Measurements from ENCODE around the gene CCDC82.

Gene CCDC82

DNA sequence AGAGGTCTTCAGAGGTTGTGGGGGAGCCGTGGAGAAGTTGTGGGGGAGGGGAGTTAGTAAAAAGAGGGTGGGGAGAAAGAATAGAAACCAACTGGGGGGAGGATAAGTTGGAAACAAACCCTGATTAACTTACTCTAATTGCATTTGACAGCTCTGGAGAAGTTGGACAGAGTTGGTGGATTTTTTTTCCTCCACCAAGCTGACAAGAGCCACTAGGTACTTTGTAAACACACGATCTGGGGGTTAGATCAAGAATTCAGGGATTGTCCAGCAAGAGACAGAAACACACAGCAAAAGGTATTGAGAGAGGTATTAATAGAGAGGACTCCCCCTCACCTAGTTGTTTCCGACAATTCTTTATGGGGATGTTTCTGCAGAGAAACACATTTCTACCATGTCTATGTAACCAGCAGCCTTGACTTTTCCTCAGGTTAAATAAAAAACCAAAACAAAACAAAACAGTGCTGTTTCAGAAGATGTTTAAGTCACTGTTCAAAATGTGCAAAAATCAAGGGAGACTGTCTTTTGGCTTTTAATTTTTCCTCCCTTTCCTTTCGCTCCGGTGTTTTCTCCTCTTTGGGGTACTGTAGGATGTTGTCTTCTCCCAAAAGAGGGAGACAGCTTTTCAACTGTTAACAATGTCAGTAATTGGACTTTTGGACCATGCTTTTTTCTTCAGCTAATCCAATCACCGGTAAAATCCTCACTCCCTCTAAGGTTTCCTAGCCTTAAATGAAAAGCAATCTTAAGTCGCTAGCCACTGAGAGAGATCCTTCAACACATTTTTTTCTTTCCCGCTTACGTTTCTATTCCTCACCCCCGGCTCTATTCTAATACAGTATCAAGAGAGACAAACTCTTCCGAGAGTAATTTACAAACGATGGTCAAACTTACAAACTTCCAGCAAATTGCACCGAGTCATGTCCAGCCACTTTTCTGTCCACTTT lies 47.4 kb downstream of the CCDC82 start:
- Mint-ChIP-seq H3K27ac (peak overlapping the region; percentile 96), H3K36me3 (peaks cover 1 to 3% of the 10 kb centered on the region in 2 donors), H3K27me3 (no peaks in the 10 kb centered on the region), H3K9me3 (no peaks in the 10 kb centered on the region), H3K4me1 (peaks cover 44 to 54% of the 10 kb centered on the region in 2 donors), H3K4me3 (peak overlapping the region; percentile 98 to 99)
- no peak for DNase-seq
- no peak for ATAC-seq (replicated peaks)

DNA sequence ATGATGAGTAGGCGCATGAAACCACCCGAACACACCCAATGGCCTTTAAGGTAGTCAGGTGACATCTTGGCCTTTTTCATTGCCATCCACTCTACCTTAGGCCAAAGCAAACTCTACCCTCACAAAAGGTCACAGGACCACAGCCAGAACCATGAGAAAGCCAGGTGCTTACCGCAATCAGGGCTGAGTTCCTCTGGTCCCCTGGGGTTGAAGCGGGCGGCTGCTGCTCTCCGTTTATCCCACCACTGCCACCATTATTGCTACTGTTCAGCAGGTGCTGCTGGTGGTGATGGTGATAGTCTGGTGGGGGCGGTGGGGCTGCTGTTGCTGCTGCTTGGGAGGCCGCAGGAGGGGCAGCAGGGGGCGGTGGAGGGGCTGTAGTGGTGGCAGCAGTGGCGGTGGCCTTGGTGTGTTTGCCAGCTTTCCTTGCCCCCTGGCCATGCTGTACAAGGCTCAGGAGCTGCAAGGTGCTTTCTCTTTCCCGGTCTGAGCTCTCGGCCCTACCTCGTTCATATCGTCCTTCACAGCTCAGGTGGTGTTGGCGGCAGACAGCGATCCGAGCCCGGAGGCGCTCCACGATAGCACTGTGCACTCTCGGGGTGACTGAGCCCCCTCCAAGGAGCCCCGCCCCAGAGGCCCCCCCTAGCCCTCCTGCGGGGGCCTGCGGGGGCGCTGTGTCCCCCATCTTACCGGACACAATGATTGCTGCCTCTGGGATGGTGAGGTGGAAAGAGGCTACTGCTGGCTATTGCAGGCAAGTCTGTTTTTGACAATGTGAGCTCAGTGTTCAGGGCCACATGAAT lies 48.3 kb downstream of the CCDC82 start:
- ATAC-seq (replicated peaks) = peak; percentile 36 to 63
- no peaks in the 10 kb centered on the region for H3K9me3 Mint-ChIP-seq
- peak; percentile 64 for DNase-seq
- H3K4me1 Mint-ChIP-seq = peaks cover 46 to 58% of the 10 kb centered on the region in 2 donors
- peak overlapping the region; percentile 96 for H3K27ac Mint-ChIP-seq
- peak overlapping the region; percentile 98 to 99 for H3K4me3 Mint-ChIP-seq
- H3K27me3 Mint-ChIP-seq = no peaks in the 10 kb centered on the region
- H3K36me3 Mint-ChIP-seq = peaks cover 1 to 3% of the 10 kb centered on the region in 2 donors

DNA sequence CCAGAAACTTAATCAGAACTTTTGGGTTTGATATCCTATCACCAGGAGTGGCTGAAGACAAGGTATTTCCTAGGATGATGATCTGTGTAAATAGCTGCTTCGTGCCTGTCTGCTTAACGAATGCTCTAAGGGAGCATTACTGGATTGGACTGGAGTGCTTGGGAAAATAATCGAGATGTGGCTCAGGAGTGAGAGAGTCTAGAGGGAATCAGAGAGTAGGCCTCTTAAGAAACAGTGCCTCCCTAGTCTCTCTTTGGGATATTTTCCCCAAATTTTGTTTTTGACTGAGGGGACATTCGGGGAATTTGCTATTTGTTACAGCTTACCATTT lies 49.2 kb downstream of the CCDC82 start:
- peaks cover 1 to 6% of the 10 kb centered on the region in 2 donors for H3K36me3 Mint-ChIP-seq
- no peak for DNase-seq
- H3K4me3 Mint-ChIP-seq = peak overlapping the region; percentile 98 to 99
- peaks cover 51 to 67% of the 10 kb centered on the region in 2 donors for H3K4me1 Mint-ChIP-seq
- ATAC-seq (replicated peaks) = no peak
- peak overlapping the region; percentile 96 for H3K27ac Mint-ChIP-seq
- H3K9me3 Mint-ChIP-seq = no peaks in the 10 kb centered on the region
- no peaks in the 10 kb centered on the region for H3K27me3 Mint-ChIP-seq

DNA sequence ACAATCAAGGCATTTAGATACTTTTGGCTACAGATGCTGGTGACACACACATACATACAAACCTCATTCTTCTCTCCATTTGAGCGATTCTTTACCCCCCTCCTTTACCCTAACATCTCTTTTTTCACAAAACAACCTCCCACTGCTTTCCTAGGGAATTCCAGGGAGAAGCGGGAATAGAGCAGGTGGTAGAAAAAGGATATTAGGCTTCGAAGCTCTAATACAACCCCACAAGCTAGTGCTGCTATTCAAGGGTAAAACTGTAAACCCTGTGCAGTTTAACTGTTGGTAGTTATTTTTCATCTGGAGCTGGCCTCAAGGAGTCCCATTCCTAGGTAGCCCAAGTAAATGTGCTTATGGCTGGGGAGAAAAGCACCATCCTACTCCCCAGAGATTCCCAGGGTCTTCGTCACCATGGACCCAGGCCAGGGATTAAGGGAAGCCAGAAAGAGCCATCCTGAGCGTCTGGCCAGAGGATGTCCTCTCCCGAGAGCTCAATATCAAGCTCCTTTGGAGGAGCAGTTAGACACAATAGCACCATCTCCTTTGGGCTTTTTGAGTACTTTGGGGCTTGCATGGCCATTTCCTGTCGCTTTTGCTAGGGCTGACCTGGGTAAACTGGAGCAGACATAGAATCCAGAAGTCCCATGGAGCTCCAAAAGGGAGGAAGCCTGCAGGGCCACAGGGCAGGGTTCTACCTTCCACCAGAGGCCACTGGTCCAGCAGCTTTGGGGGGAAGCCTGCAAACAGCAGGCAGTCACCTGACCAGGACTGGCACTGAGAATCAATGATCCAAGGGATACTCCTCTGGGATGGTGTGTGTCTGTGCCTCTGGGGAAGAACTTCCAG lies 49.8 kb downstream of the CCDC82 start:
- Mint-ChIP-seq H3K4me1 (peaks cover 53 to 73% of the 10 kb centered on the region in 2 donors), H3K36me3 (peaks cover 1 to 8% of the 10 kb centered on the region in 2 donors), H3K27ac (peak overlapping the region; percentile 96), H3K4me3 (peak overlapping the region; percentile 98 to 99), H3K9me3 (no peaks in the 10 kb centered on the region), H3K27me3 (no peaks in the 10 kb centered on the region)
- DNase-seq (no peak), ATAC-seq (replicated peaks) (no peak)

DNA sequence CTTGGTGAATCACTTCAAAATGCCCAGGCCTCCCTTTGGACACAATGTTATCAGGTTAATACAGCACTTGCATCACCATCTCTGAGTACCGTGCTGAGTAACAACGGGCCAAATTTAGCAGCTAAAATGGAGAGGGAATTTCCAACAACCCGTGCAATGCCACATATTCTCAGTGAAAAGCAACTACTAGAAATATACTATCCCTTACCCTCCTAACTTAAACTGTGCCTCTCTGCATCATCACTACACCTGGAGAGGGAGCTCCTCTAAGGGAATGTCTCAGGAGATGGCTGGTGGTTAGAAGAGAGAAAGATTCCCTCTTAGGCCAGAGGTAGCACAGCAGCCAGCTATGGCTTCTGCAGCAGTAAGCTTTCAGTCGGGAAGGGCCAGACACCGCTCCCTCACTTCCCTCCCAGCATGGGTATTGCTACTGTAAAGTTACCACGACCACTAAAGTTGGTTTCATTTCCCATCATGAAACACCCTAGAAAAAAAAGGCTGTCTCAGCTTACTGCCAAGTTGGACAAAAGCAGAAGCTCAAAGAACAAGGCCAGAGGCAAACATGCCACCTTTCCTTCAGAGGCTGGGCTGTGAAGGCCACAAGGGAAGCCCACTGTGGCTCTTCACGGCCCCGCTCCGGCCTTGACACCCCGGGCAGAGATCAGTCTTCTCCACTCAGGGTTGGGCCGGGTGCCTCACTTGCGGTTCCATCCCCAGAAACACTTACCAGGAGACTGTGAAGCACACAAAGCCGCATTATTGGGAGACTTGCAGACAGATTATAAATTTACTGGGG lies 50.6 kb downstream of the CCDC82 start:
- Mint-ChIP-seq H3K4me1 (peaks cover 57 to 79% of the 10 kb centered on the region in 2 donors), H3K27me3 (no peaks in the 10 kb centered on the region), H3K4me3 (peak overlapping the region; percentile 84 to 98), H3K27ac (peak overlapping the region; percentile 96), H3K36me3 (peaks cover 1 to 8% of the 10 kb centered on the region in 2 donors), H3K9me3 (no peaks in the 10 kb centered on the region)
- DNase-seq (peak; percentile 62), ATAC-seq (replicated peaks) (peak; percentile 44 to 54)

DNA sequence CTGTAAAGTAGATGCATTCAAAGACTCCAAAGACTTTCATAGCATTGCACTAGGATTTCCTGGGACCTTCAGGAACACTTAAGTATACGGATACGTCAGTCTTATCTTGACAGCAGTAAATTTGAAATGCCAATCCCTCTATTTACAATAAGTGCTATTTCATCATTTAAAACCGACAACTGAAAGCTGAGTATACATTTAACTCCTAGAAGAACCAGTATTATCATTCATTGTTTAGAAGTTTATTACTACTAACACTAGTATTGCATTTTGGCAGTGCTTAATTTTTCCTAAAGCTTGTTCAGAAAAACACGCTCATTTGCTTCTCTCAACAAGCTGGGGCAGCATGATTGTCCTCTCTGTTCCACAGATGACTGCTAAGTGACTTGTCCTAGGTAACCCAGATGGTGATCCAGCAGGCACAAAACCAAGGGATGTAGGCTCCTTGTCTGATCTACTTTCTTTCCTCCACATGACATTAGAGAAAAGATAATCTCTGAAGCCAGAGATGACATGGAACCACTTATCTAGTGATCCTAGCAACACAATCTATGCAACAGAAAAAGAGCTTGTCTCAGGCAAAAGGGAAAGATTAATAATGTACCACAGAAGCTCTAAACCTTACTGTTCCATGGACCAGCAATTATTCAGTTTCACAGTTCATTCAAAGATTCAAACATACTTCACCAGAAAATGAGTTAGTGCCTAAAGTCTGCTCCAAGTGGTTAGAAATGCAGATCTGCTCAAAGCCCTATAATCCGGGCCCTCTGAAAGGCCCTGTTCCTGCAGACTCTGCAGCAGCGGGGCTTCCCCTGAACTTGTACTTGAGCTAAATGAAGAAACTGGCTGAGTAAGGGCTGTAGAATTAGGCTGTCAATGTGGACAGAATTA lies 51.9 kb downstream of the CCDC82 start:
- peak overlapping the region; percentile 70 for H3K27ac Mint-ChIP-seq
- H3K27me3 Mint-ChIP-seq = no peaks in the 10 kb centered on the region
- H3K4me1 Mint-ChIP-seq = peaks cover 56 to 78% of the 10 kb centered on the region in 2 donors
- H3K36me3 Mint-ChIP-seq = peaks cover 1 to 8% of the 10 kb centered on the region in 2 donors
- H3K4me3 Mint-ChIP-seq = peak overlapping the region; percentile 84 to 98
- ATAC-seq (replicated peaks) = peak; percentile 55 to 56
- DNase-seq = peak; percentile 46
- H3K9me3 Mint-ChIP-seq = no peaks in the 10 kb centered on the region

DNA sequence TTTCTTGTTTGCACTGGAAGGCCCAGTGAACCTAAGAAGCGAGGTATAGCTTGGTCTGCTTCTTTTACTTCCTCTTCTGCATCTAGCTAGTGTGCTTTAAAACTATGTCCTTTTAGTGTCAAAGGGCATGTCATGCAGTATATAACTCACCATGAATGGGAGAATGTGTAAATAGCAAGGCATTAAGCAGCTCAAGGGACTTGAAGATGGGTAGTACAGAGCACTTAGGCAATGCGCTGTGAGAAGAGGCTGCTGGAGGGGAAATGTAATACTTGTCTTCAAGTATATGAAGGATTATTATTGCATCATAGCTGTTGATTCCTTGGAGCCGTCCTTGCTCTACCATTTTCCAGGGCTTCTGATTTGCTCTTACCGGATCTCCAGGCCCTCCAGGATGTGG lies 54.3 kb downstream of the CCDC82 start:
- no peak for DNase-seq

DNA sequence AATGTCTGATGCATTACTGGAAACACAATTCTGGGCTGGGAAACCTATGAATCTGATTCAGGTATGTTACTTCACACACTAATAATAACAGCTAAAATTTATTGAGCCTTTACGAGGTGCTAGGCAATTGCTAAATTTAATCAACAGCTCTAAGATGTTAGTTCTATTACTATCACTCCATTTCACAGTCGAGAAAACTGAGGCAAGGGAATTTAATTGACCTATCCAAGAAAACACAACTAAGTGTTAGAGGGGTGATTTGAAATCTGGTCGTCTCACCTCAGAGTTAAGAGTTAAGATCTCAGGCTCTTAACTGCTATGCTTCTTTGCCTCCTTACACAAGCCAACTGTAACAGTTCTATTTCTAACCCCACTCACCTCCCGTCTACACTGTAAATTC lies 55.5 kb downstream of the CCDC82 start:
- DNase-seq (no peak), ATAC-seq (replicated peaks) (no peak)
- Mint-ChIP-seq H3K9me3 (peaks cover 0 to 1% of the 10 kb centered on the region in 2 donors), H3K27me3 (no peaks in the 10 kb centered on the region), H3K4me1 (peaks cover 55 to 76% of the 10 kb centered on the region in 2 donors), H3K27ac (no peak overlapping the region), H3K36me3 (peaks cover 5 to 20% of the 10 kb centered on the region in 2 donors), H3K4me3 (no peak overlapping the region)

More for the DNA sequence above, 54.3 kb downstream of the CCDC82 start:
- no peaks in the 10 kb centered on the region for H3K27me3 Mint-ChIP-seq
- peaks cover 58 to 76% of the 10 kb centered on the region in 2 donors for H3K4me1 Mint-ChIP-seq
- no peak overlapping the region for H3K4me3 Mint-ChIP-seq
- peak; percentile 18 to 41 for ATAC-seq (replicated peaks)
- H3K27ac Mint-ChIP-seq = peak overlapping the region; percentile 32
- no peaks in the 10 kb centered on the region for H3K9me3 Mint-ChIP-seq
- peaks cover 4 to 14% of the 10 kb centered on the region in 2 donors for H3K36me3 Mint-ChIP-seq

DNA sequence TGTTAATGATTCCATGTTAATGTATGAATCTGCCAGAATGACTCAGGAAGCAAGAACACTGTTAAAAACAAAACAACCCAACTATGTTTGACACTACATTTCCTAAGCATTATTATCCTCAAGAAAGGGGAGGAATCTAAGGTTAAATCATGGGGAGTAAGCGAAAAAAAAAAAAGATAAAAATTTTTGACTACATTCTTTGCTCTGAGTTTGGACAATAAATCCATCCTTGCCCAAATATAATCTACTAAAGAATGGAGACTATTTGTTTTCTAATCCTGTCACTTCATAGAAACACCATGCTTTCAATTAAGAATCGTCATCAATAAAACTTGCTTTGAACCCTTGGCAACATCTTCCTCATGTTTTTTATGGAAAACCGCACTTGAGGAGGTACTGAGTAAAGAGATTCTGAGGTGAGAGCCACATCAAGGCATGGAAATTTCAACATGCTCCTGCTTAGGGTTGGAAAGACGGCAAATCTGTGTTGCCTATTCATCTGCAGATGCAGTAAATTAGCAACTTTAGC lies 56.5 kb downstream of the CCDC82 start:
- no peak overlapping the region for H3K4me3 Mint-ChIP-seq
- peaks cover 9 to 22% of the 10 kb centered on the region in 2 donors for H3K36me3 Mint-ChIP-seq
- peaks cover 0 to 1% of the 10 kb centered on the region in 2 donors for H3K9me3 Mint-ChIP-seq
- no peaks in the 10 kb centered on the region for H3K27me3 Mint-ChIP-seq
- ATAC-seq (replicated peaks) (no peak), DNase-seq (no peak)
- peaks cover 47 to 70% of the 10 kb centered on the region in 2 donors for H3K4me1 Mint-ChIP-seq
- no peak overlapping the region for H3K27ac Mint-ChIP-seq

DNA sequence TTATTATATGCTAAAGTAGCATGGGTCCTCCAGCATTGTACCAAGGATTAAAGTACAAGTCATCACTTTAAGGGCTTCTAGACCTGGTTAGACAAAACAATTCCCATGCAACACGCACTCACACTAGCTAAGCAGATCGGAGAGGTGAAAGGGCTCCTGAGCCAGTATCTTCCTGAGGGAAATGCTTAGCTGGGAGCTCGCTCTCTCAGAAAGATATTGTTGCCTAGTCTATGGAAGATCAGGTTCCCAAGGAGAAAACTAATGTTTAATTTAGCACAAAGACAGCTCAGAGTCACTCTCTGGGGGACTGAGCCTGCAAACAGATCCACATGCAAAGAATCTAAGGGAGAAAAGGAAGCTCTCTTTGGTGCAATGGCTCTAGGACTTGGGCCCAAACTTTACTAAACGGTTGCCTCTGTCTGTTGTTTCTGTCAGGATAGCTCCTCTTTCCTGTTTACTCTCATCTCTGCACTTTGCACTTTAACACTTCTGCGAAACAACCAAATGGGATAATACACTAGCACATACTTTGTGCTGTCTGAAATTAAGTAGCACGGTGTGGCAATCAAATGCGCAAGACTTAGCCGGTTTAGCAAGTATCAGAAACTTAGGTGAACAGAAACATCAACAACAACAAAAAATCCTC lies 57.5 kb downstream of the CCDC82 start:
- Mint-ChIP-seq H3K36me3 (peaks cover 10 to 22% of the 10 kb centered on the region in 2 donors), H3K27ac (no peak overlapping the region), H3K4me1 (peaks cover 37 to 60% of the 10 kb centered on the region in 2 donors), H3K4me3 (no peak overlapping the region), H3K27me3 (no peaks in the 10 kb centered on the region), H3K9me3 (peaks cover 0 to 1% of the 10 kb centered on the region in 2 donors)
- ATAC-seq (replicated peaks) (no peak), DNase-seq (no peak)

DNA sequence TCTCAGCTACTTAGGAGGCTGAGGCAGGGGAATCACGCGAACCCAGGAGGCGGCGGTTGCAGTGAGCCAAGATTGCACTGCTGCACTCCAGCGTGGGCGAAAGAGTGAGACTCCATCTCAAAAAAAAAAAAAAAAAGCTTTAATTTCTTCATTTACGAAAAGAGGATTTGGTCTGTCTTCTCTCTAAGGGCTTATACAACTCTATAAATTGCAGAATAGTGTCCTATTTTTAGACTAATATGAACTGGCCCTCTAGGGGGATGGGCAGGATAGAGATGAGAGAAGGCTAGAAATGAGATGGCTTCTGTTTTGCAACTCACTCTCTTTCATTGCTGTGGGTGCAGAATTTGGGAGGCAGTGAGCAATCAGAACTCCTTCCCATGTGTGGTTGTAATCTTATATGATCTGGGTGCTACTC lies 58.0 kb downstream of the CCDC82 start:
- H3K27ac Mint-ChIP-seq = no peak overlapping the region
- peaks cover 36 to 57% of the 10 kb centered on the region in 2 donors for H3K4me1 Mint-ChIP-seq
- DNase-seq (no peak), ATAC-seq (replicated peaks) (peak; percentile 33 to 75)
- H3K9me3 Mint-ChIP-seq = peaks cover 0 to 1% of the 10 kb centered on the region in 2 donors
- H3K4me3 Mint-ChIP-seq = no peak overlapping the region
- no peaks in the 10 kb centered on the region for H3K27me3 Mint-ChIP-seq
- H3K36me3 Mint-ChIP-seq = peaks cover 10 to 22% of the 10 kb centered on the region in 2 donors

DNA sequence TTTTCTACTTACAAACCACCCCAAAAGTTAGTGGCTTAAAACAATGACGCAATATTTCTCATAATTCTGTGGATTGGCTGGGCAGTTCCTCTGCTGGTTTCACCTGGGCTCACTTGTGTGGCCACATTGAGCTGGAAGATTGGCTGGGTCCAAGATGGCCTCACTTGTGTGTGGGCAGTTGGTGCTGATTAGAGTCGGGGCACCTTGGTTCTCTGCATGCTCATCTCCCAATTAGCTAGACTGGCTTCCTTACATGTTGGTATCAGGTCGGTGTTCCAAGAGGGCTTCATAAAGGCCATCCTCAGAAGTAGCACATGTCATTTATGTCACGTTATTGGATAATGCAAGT lies 59.2 kb downstream of the CCDC82 start:
- no peaks in the 10 kb centered on the region for H3K27me3 Mint-ChIP-seq
- H3K4me3 Mint-ChIP-seq = no peak overlapping the region
- peaks cover 0 to 1% of the 10 kb centered on the region in 2 donors for H3K9me3 Mint-ChIP-seq
- DNase-seq (no peak), ATAC-seq (replicated peaks) (no peak)
- peaks cover 35 to 55% of the 10 kb centered on the region in 2 donors for H3K4me1 Mint-ChIP-seq
- peaks cover 10 to 20% of the 10 kb centered on the region in 2 donors for H3K36me3 Mint-ChIP-seq
- H3K27ac Mint-ChIP-seq = peak overlapping the region; percentile 33

All from stimulated activated naive B cell treated with anti-CD40 and anti-IgM and Interleukin-4, amounts not matched to agents 10 μg/mL and 1 μg/mL and 100 μg/mL, for 72 hours (primary cell).